IPS DF 19.7 (cell line): ENCODE measurements around the gene FUT4.
"Not testable (repeated sequence)": the region's sequence is repeated elsewhere in the genome, so short reads cannot be mapped to it uniquely, and the experiment has no call there.

Source experiments
- DNase-seq: peaks from one replicate; pipeline ENCODE4 v3.0.0-alpha.2; 2013; ENCODE audit warnings: low read depth, low spot score

FUT4 gene

DNA sequence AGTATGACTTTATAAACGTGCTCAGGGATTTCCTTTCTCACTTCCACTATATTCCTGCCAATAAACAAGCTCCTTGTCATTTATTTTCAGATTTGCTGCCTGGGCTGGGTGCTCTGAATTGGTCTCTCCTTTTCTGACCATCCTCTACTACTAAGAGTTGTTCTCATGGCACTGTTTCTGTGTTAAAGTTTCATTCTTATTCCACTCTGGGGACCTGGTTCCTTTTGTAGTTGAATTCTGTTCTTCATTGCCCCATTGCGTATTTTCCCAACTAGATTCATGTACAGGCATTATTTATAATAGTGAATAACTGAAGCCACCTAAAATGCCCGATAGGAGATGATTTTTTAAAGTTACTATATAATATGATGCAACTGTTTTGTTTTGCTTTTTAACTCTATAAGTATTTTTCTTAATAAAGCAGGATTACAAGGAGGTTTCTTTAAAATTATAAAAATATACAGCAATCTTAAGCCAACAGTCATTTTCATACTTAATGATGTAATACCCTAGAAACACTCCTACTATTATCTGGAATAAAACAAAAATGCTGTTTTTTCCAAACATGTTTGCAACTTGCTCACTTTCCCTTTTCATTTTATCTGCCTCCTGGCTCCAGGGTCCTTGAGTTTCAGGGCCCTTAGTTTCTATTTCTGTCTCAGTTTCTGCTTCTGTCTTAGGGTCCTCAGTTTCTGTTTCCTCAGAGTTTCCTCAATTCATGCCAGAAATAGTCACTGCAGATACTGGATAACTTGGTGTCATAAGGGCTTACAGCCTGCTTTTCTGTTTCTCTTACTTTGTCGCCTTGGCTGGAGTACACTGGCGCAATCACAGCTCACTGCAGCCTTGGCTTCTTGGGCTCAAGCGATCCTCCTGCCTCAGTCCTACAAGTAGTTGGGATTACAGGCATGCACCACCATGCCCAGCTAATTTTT lies 9.8 kb upstream of the FUT4 start:
- DNase-seq: no peak

DNA sequence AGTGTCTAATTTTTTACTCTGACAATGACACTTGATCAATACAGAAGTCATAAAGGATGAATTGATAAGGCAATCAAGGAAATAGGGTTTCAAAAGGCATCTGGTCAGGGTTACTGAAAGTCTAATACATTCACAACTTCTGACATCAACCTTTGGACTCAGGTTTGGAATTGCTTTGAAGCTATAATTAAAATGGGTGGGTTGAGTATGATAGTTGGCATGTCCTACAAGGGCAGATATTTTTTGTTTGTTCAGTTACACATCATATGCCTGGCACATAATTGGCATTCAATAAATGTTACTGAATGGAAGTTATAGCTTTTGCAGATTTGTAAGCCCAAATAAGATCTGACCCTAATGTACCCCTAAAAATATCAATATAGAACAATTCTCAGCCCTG lies 7.3 kb upstream of the FUT4 start:
- no peak for DNase-seq

DNA sequence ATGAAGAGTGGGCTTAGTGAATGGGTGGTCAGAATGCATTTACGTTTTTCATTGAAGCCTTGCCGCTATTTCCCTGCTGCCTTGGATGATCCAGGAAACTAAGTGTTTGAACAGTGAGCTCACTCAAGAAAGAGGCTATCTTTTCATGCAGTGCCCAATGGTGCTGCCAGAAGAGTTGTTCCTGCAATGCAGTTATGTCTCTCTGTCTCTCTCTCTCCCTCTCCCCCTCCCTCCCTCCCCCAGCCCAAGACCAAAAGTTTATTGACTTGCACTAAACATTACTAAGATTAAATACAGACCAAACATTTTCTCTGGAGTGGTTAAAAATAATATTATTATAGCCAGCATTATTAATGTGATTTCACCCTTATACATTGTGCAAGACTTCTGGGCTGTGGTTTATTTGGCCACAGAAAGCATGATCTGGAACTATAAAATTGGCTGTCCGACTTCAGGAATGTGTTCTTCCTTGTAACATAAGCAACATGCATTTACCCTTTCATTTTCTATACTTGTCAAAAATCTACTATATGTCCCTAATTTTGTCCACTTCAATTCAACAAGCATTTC lies 6.6 kb upstream of the FUT4 start:
- no peak for DNase-seq

DNA sequence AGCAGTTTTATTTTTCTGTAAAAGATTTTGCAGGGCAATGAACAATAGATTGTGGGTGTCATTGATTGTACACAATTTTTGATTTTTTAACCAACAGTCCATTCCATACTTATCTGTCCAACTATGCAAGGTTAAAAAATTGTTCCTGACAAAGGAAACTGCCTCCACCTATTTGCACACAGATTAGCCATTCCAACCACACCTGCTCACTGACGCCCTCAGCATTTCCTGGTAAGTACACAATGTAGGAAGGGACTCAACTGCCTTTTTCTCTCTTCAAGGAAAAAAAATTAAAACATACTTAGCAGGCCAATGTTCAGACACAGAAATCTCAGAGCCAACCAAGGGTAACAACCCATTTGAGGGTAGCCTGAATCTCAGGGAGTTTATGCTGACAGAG lies 4.3 kb upstream of the FUT4 start:
- no peak for DNase-seq

DNA sequence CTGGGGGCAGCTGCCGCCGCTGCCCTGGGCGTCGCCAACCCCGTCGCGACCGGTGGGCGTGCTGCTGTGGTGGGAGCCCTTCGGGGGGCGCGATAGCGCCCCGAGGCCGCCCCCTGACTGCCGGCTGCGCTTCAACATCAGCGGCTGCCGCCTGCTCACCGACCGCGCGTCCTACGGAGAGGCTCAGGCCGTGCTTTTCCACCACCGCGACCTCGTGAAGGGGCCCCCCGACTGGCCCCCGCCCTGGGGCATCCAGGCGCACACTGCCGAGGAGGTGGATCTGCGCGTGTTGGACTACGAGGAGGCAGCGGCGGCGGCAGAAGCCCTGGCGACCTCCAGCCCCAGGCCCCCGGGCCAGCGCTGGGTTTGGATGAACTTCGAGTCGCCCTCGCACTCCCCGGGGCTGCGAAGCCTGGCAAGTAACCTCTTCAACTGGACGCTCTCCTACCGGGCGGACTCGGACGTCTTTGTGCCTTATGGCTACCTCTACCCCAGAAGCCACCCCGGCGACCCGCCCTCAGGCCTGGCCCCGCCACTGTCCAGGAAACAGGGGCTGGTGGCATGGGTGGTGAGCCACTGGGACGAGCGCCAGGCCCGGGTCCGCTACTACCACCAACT lies 1.0 kb downstream of the FUT4 start:
- no peak for DNase-seq

DNA sequence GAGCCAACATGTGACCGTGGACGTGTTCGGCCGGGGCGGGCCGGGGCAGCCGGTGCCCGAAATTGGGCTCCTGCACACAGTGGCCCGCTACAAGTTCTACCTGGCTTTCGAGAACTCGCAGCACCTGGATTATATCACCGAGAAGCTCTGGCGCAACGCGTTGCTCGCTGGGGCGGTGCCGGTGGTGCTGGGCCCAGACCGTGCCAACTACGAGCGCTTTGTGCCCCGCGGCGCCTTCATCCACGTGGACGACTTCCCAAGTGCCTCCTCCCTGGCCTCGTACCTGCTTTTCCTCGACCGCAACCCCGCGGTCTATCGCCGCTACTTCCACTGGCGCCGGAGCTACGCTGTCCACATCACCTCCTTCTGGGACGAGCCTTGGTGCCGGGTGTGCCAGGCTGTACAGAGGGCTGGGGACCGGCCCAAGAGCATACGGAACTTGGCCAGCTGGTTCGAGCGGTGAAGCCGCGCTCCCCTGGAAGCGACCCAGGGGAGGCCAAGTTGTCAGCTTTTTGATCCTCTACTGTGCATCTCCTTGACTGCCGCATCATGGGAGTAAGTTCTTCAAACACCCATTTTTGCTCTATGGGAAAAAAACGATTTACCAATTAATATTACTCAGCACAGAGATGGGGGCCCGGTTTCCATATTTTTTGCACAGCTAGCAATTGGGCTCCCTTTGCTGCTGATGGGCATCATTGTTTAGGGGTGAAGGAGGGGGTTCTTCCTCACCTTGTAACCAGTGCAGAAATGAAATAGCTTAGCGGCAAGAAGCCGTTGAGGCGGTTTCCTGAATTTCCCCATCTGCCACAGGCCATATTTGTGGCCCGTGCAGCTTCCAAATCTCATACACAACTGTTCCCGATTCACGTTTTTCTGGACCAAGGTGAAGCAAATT lies 1.8 kb downstream of the FUT4 start:
- no peak for DNase-seq

DNA sequence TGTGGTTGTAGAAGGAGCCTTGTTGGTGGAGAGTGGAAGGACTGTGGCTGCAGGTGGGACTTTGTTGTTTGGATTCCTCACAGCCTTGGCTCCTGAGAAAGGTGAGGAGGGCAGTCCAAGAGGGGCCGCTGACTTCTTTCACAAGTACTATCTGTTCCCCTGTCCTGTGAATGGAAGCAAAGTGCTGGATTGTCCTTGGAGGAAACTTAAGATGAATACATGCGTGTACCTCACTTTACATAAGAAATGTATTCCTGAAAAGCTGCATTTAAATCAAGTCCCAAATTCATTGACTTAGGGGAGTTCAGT lies 2.4 kb downstream of the FUT4 start:
- DNase-seq: no peak

DNA sequence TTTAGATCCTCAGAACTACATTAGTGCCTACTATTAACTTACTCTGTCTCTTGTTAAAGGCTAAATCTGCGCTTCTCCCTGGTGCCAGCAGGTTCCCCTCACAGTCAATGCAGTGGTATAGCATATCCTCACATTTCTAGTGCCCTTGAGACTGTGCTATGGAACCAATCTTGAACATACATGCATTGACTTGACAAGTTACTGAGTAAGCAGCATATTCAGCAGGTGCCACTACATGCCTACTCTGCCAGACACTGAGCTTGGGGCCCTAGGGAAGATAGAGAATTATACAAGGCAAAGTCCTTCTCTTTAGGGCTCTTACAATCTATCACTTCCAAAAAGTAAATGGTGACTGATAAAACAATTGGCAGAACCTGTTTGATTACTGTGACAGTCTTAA lies 3.2 kb downstream of the FUT4 start:
- no peak for DNase-seq

DNA sequence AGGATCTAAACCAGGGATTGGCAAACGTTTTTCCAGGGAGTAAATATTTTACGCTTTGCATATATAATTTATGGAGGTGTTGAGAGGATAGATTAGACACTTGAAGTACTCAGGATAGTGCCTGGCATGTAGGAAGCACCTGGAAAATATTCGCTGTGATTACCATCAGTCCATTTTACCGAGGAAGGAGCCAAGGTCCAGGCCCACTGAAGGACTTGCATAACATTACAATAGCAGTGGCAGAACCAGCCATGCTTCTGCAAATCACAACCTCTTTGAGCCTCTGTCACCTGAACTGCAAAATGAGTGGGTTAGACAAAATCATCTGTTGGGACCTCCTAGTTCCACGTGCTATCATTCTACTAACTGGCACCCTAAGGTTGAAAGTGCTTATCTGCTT lies 5.4 kb downstream of the FUT4 start:
- no peak for DNase-seq

DNA sequence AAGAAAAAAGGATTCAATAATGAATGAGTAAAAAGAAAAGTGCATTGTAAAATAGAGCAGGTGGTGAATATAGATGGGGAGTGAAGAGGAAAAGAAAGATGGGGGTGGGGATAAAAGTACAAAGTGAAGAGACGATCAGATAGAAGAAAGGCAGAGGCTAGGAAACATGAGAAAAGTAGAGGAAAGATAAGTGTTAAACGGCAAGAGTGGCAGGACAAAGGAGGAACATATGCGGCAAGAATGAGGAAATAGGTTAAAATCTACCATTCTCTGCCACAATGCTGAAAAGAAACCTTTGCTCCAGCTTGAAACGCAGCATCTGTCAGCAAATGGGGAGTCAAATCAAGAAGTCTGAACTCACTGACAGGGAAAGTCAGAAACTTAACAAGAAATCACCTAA lies 6.8 kb downstream of the FUT4 start:
- DNase-seq: no peak

DNA sequence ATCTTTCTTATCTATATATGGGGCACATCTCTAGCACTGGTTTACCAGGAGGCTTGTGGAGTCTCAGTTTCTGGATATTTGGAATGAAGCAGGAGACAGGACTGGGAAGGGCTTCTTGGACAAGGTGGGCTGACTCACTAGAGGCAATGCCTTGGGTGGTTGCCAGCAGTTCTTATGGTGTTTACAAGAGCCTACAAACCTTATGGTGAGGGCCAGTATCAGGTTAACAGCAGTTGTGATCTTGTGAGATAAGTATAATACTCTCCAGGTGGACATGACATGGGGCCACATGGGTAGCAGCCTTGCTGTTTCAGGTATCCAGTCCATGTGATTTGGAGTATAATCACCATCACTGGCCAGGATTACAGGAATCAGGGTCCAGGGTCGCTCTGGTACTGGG lies 10.2 kb downstream of the FUT4 start:
- no peak for DNase-seq

DNA sequence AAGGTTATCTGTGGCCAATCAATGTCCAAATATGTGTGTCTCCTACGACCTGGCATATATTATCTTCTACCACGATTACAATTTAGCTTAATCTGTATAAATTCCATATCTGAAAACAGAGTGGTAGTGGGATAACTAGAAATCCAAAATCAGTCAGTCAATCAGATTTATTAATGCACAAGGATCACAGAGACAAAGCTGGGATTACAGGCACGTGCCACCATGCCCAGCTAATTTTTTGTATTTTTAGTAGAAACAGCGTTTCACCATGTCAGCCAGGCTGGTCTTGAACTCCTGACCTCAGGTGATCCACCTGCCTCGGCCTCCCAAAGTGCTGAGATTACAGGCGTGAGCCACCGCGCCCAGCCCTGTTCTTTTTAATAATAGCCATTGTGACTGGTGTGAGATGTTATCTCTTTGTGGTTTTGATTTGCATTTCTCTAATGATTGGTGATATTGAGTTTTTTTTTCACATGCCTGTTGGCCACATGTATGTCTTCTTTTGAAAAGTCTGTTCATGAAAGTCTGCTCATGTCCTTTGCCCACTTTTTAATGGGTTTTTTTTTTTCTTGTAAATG lies 12.1 kb downstream of the FUT4 start:
- not testable (repeated sequence) for DNase-seq

DNA sequence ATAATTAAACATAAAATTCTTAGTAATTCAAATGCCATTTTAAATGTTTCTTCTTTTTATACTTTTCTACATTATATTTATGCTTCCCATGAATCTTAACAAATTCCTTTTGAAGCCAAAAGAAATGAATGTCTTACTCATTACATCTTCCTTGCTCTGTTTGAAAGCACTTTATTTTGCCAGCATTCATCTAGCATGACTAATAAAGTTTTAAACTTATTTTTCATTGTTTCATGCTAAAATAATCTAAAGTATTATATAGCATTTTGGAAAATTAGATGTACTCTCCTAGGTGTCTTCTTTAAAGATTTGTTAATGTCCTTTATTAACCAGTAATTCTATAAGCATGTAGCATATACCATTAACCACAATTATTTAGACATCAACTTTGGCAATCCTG lies 13.7 kb downstream of the FUT4 start:
- no peak for DNase-seq

DNA sequence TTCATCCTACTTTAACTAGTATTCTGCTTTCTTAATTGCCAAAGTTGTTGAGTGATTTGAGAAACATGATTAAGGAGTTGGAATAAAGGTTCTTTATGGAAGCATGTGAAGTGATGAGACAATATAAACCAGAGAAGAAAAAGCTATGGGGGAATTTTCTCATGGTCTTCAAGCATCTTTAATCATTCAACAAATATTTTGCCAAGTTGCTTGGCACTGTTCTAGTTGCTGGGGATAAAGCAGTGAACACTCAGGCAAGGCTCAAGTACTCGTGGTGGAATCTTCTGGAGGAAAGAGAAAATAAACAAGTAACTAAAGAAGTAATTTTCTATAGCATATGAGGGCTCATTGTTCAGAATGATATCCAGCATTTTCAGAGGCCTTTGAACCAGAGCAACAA lies 14.3 kb downstream of the FUT4 start:
- DNase-seq: no peak

DNA sequence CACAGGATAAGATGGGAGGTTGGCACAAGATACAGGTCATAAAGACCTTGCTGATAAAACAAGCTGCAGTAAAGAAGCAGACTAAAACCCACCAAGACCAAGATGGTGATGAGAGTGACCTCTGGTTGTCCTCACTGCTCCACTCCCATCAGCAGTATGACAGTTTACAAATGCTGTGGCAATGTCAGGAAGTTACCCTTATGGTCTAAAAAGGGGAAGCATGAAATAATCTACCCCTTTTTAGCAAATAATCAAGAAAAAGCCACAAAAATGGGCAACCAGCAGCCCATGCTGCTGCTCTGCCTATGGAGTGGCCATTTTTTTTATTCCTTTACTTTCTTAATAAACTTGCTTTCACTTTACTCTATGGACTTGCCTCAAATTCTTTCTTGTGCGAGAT lies 14.7 kb downstream of the FUT4 start:
- no peak for DNase-seq

DNA sequence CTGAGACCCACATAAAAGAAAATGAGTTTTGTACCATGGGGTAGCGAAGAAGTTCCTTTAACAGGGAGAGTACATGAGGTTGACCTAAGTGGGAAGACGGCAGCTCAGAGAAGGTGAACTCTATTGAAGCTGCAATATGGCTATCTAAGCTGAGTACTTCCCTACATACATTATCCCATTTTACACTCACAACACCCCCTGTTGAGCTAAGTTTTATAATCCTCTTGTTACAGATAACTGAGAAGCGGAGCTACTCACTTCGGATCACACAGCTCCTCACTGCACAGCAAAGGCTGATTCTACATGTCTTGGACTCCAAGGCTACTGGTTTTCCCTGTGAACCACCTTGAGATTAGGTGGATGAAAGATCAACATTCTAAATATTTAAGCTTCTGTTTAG lies 15.2 kb downstream of the FUT4 start:
- no peak for DNase-seq

DNA sequence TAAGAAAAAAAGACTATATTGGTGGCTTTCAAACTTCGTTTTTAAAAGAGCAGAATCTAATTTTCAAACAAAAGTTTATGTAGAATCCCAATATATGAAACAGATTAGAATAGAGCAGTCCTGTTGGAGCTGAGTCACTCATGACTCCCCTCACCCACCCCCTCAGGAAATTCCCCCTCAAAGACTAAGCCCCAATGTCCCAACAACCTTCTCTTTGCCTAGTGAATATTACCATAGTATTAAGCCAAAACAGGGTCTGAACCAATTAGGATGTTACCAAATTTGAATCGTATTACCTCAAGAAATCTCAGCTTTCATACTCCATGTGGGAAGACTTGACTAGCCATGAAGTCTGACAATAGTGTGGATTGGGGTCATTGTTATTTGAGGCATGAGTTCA lies 15.6 kb downstream of the FUT4 start:
- no peak for DNase-seq

DNA sequence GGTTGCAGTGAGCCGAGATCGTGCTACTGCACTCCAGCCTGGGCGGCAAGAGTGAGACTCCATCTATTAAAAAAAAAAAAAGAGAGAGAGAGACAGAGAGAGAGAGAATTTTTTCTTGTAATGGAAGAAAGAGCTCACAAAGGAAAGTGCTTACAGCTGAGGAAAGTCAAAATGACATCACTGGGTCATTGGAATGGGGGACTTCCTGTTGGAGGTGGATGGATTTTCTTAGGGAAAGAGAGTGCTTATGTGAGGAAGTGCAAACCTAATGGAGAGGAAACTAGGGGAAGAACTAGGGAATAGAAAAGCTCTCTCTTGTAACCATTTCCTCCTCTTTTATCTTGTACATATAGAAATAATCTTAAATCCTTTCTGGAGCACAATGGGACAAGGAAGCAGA lies 17.1 kb downstream of the FUT4 start:
- DNase-seq: no peak

DNA sequence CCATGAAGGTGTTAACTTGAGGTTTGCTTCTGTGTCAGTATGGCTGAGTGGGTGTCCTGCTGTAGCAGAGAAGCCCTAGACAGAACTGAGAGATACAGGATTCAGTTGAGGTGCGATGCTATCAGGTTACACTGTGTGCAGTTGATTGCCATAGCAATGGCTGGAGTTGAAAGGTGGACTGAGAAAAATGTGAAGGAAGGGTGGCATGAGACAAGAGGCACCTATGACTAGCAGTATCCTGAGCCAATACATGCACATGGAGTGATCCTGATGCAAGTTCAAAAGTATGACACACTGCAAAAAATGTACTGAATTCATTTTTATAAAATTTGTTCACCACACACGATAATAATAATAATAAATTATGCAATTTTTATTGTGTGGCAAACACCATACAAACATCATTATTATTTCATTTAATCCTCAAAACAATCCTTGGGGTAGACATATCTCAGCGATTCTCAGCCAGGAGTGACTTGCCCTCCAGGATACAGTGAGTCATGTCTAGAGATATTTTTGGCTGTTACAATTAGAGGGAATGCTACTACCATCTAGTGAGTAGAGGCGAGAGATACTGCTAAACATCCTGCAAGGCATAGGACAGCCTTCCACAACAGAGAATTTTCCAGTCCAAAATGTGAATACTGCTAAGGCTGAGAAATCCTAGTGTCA lies 19.6 kb downstream of the FUT4 start:
- DNase-seq: no peak

DNA sequence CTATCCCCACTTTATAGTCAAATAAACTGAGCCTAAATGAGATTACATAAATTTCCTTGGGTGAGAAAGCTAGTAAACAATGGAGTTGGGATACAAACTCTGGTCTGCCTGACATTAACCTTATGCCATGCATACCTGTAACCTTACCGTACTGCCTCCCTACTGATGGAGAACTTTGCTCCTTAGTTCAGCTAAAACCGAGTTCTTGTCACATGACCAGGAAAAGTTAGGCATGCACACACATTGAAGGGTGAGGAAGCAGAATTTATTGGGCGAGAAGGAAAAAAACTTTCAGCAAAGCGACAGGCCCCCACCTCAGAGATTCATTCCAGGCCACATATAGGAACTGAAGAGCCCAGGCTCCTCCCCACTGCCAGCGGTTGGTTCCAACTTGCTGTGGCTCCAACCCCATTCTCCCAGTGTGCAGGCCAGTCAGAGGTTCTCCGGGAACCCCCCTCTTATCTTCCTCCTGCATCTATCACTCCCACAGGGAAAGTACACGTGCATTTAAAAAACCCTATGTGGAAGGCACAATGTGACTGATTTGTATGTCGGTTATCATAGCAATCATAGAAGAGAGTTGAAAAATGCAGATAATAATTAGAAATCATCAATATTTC lies 20.2 kb downstream of the FUT4 start:
- DNase-seq: no peak

DNA sequence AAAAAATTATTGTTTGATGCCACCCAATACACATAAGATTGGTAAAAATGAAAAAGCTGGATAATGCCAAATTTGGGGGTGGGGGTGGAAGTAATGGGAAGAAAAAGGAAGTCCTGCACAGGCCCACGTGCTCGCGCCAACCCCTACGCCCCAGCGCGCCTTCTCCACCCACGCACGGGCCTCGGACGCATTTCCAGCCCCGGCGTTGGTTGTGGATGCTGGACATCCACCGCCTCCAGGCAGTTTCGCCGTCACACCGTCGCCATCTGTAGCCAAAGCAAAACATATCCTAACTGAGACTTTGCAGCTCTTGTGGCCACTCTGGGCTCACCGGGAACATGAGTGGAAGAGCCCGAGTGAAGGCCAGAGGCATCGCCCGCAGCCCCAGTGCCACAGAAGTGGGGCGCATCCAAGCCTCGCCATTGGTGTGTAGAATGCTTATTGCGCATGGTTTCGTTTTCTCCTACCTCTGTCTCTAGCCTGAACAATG lies 23.5 kb downstream of the FUT4 start, which contains the start of gene PIWIL4:
Gene PIWIL4, plus strand, starts transcription at position 188 of the 490 bp plus-strand sequence. Its CDS starts 151 bp downstream, at position 339.
- no peak for DNase-seq
